ENCODE measurements around the gene B9D2. TPM values are rescaled to one million over a fixed set of nuclear protein-coding genes. Genes with fewer than 3 reads are reported as not detected.

Gene B9D2
- total RNA-seq, 4 donors from 2014 or later, result 1.7 to 3.7 (median 2.5) TPM

DNA sequence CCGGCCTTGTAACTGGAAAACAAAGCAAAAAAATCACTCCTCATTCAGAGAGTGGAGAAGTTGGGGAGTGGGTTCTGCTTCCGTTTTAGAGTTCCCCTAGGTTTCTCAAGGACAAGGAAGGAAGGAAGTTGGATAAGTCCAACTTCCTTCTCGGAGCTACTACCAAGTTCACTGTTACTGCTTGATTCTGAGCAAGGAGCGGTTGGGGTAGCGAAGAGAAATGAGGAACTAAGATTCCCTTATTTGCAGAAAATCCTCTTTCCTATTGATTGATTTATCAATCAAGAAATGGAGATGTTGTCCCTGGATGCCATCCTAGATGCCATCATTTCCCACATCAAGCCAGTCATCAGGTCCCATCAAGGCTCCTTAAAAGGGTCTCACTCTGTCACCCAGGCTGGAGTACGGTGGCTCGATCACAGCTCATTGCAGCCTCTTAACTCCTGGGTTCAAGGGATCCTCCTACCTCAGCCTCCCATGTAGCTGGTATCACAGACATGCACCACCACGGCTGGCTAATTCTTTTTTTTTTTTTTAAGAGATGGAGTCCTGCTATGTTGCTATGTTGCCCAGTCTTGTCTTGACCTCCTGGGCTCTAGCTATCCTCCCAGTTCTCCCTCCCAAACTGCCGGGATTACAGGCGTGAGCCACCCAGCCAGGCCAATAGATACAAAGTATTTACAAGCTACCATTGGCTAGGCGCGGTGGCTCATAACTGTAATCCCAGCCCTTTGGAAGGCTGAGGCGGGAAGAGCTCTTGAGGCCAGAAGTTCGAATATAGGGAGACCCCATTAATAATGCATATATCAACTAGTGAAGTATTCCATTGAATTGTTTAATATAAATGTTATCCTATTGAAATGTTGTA, 809 bp upstream of the B9D2 start:
- 71 to 76% methylated on average over 14 of the region's 14 CpGs for WGBS, 2 donors
- TF ChIP-seq POLR2A (IDR thresholded peaks at IDR 0.05), result no peak
- TF ChIP-seq, protein P1, sequence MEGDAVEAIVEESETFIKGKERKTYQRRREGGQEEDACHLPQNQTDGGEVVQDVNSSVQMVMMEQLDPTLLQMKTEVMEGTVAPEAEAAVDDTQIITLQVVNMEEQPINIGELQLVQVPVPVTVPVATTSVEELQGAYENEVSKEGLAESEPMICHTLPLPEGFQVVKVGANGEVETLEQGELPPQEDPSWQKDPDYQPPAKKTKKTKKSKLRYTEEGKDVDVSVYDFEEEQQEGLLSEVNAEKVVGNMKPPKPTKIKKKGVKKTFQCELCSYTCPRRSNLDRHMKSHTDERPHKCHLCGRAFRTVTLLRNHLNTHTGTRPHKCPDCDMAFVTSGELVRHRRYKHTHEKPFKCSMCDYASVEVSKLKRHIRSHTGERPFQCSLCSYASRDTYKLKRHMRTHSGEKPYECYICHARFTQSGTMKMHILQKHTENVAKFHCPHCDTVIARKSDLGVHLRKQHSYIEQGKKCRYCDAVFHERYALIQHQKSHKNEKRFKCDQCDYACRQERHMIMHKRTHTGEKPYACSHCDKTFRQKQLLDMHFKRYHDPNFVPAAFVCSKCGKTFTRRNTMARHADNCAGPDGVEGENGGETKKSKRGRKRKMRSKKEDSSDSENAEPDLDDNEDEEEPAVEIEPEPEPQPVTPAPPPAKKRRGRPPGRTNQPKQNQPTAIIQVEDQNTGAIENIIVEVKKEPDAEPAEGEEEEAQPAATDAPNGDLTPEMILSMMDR (IDR thresholded peaks at IDR 0.05), result no peak
- DNase-seq (ENCODE audit: low spot score in 2 of 2), result no peak
- intact Hi-C loops (cut with DNase I; ENCODE audit: low total_unique reads), result no loop called here
- H3K4me3 ChIP-seq (ENCODE audit: low read depth, poor library complexity, severe bottlenecking), result peak overlapping the region; percentile 41

DNA sequence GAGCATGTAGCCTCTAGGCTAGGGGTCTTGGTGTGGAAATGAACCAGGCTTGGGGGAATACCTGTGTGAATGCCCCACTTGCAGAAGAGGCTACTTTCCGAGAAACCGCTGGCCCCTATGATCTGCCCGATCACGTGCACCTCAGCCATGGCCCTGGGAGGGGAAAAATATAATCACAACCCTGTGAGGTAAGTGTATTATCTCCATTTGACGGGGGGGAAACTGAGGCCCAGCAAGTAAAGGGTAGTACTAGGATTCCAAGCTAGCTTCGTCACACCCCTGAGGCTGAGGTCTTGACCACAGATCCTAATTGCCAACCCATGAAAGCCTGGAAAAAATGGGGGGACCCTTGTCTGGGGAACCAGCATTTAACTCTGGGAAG, 587 bp downstream of the B9D2 start:
- intact Hi-C loops (cut with DNase I; ENCODE audit: low total_unique reads), result no loop called here
- TF ChIP-seq POLR2A (IDR thresholded peaks at IDR 0.05), result no peak
- TF ChIP-seq, protein P1 (IDR thresholded peaks at IDR 0.05), result no peak
- no peak for DNase-seq (ENCODE audit: low spot score in 2 of 2)
- 46 to 51% methylated on average over 6 of the region's 6 CpGs for WGBS, 2 donors
- no peak overlapping the region for H3K4me3 ChIP-seq (ENCODE audit: low read depth, poor library complexity, severe bottlenecking)

- intact Hi-C loops (cut with DNase I; ENCODE audit: low total_unique reads), result no loop called here
- no peak overlapping the region for H3K4me3 ChIP-seq (ENCODE audit: low read depth, poor library complexity, severe bottlenecking)
- TF ChIP-seq POLR2A (IDR thresholded peaks at IDR 0.05), result no peak
- TF ChIP-seq, protein P1 (IDR thresholded peaks at IDR 0.05), result no peak
- 69 to 74% methylated on average over 10 of the region's 10 CpGs for WGBS, 2 donors
- DNase-seq (ENCODE audit: low spot score in 2 of 2), result no peak
These were observed 1.7 kb downstream of the B9D2 start for GRCh38 chr19:41362143-41362847.

DNA sequence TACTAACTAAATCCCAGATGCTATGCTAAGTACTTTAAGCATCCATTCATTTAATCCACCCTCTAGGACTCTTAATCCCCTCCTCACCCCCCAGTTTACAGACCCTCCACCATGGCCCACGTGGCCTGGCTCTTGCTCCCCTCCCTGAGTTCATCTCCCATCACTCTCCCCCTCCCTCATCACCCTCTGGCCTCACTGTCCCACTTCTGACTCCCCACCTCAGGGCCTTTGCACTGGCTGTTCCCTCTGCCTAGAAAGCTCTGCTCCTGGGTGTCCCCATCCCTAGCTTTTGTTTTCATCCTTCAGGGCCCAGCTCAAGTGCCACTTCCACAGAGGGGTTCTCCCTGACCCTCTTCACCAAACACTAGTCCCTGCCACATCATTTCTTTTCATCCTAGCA, 4.2 kb downstream of the B9D2 start:
- no peak overlapping the region for H3K4me3 ChIP-seq (ENCODE audit: low read depth, poor library complexity, severe bottlenecking)
- intact Hi-C loops (cut with DNase I; ENCODE audit: low total_unique reads), result no loop called here
- WGBS, 2 donors, result 94 to 96% methylated on average over 1 of the region's 1 CpG
- no peak for DNase-seq (ENCODE audit: low spot score in 2 of 2)
- no peak for TF ChIP-seq POLR2A (IDR thresholded peaks at IDR 0.05)
- TF ChIP-seq, protein P1 (IDR thresholded peaks at IDR 0.05), result no peak

- DNase-seq (ENCODE audit: low spot score in 2 of 2), result no peak
- intact Hi-C loops (cut with DNase I; ENCODE audit: low total_unique reads), result no loop called here
- WGBS, 2 donors, result 85 to 97% methylated on average over 9 to 11 of the region's 13 CpGs
- H3K4me3 ChIP-seq (ENCODE audit: low read depth, poor library complexity, severe bottlenecking), result no peak overlapping the region
- no peak for TF ChIP-seq POLR2A (IDR thresholded peaks at IDR 0.05)
- TF ChIP-seq, protein P1 (IDR thresholded peaks at IDR 0.05), result no peak
These were observed 6.2 kb downstream of the B9D2 start for GRCh38 chr19:41357746-41358145.
